ENCODE results near the gene PTBP2.

Gene PTBP2, protein sequence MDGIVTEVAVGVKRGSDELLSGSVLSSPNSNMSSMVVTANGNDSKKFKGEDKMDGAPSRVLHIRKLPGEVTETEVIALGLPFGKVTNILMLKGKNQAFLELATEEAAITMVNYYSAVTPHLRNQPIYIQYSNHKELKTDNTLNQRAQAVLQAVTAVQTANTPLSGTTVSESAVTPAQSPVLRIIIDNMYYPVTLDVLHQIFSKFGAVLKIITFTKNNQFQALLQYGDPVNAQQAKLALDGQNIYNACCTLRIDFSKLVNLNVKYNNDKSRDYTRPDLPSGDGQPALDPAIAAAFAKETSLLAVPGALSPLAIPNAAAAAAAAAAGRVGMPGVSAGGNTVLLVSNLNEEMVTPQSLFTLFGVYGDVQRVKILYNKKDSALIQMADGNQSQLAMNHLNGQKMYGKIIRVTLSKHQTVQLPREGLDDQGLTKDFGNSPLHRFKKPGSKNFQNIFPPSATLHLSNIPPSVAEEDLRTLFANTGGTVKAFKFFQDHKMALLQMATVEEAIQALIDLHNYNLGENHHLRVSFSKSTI

DNA sequence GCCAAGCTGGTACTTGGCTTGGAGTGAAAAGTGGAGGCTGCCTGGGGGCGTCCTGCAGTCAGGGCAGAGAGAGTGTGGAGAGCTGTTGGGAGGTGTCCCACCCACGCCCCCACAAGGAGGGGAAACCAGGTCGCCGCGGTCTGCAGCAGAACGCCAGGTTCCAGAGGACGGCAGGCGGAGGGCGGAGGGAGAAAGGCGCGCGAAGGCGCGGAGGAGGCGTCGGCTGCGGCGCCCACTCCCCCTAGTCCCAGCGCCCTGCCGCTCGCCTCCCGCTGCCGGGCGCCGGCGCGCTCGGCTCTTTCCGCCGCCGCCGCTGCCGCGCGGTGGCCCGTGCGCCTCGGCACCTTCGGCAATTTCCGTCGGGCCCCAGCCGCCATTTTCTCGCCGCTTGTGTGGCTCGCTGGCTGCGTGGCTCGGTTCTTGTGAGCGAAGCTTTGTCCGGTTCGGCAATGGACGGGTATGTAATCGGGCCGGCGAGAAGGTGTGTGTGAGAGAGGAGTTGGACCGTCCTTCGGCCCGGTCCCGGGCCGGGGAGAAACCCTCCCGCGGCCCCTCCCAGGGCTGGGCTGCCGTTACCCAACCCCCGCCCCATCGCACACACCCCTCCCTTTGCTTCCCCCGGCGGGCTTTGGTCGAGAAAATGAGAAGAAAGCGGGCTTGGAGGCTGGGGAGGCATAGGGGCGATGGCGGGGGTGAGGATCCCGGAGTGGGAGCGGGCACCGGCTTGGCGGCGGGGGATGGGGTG lies at the start of gene PTBP2:
Gene PTBP2 (plus strand): TSS at position 369 of the 745 bp plus-strand sequence. CDS start 81 bp downstream, at position 450.
- Mint-ChIP-seq H3K9me3 (no peaks in the 10 kb centered on the region), H3K4me3 (peak within 1 kb of the TSS; percentile 87 to 91), H3K27ac (peak within 1 kb of the TSS; percentile 98 to 99), H3K27me3 (no peaks in the 10 kb centered on the region), H3K4me1 (peaks cover 29% of the 10 kb centered on the region)
- ATAC-seq (peak; percentile 93), DNase-seq (peak; percentile 81 to 83)

DNA sequence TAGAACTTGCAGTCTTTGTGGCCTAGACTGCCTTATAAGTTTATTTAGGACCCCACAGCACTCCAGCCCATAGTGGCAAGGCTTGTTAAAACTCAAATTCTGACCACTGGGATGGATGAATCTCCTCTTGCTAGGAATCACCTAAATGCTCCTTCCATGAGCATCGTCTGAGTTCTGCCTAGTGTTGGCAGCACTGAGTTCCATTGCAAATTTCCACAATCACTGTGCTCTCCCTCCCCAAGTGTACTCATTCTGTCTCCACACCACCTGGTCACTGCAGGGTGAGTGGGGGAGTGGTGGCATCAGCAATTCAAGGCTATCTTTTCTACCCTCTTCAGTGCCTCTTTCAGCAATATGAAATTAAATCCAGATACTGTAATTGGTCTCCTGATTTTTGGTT lies 46.7 kb upstream of the PTBP2 start:
- Mint-ChIP-seq H3K4me3 (no peak overlapping the region), H3K9me3 (peaks cover 14 to 34% of the 10 kb centered on the region in 2 donors), H3K4me1 (no peaks in the 10 kb centered on the region), H3K27ac (no peak overlapping the region), H3K27me3 (peaks cover 3% of the 10 kb centered on the region)
- ATAC-seq, result peak; percentile 18
- no peak for DNase-seq

GRCh38 chr1:96682056-96682455 lies 39.5 kb upstream of the PTBP2 start:
- no peaks in the 10 kb centered on the region for H3K9me3 Mint-ChIP-seq

GRCh38 chr1:96683931-96684330 lies 37.7 kb upstream of the PTBP2 start:
- DNase-seq, result no peak
- H3K27me3 Mint-ChIP-seq, result peaks cover 6% of the 10 kb centered on the region
- no peak overlapping the region for H3K4me3 Mint-ChIP-seq
- H3K27ac Mint-ChIP-seq, result no peak overlapping the region
- ATAC-seq, result no peak
- no peaks in the 10 kb centered on the region for H3K4me1 Mint-ChIP-seq
- no peaks in the 10 kb centered on the region for H3K9me3 Mint-ChIP-seq

More at GRCh38 chr1:96682056-96682455, 39.5 kb upstream of the PTBP2 start:
- ATAC-seq (no peak), DNase-seq (no peak)
- Mint-ChIP-seq H3K4me1 (no peaks in the 10 kb centered on the region), H3K27ac (no peak overlapping the region), H3K4me3 (no peak overlapping the region), H3K27me3 (peaks cover 6% of the 10 kb centered on the region)

- ATAC-seq (no peak), DNase-seq (no peak)
- H3K9me3 Mint-ChIP-seq, result no peaks in the 10 kb centered on the region
- no peak overlapping the region for H3K4me3 Mint-ChIP-seq
- H3K27ac Mint-ChIP-seq, result no peak overlapping the region
- no peaks in the 10 kb centered on the region for H3K4me1 Mint-ChIP-seq
- H3K27me3 Mint-ChIP-seq, result peaks cover 5% of the 10 kb centered on the region
Observed at GRCh38 chr1:96684744-96685143, 36.8 kb upstream of the PTBP2 start.

- no peak overlapping the region for H3K27ac Mint-ChIP-seq
- DNase-seq (no peak), ATAC-seq (no peak)
- H3K4me1 Mint-ChIP-seq, result no peaks in the 10 kb centered on the region
- H3K9me3 Mint-ChIP-seq, result peaks cover 0 to 7% of the 10 kb centered on the region in 2 donors
- H3K27me3 Mint-ChIP-seq, result no peaks in the 10 kb centered on the region
- H3K4me3 Mint-ChIP-seq, result no peak overlapping the region
Observed at GRCh38 chr1:96688767-96689166, 32.8 kb upstream of the PTBP2 start.

GRCh38 chr1:96695954-96696353 lies 25.6 kb upstream of the PTBP2 start:
- no peak overlapping the region for H3K4me3 Mint-ChIP-seq
- H3K4me1 Mint-ChIP-seq, result no peaks in the 10 kb centered on the region
- no peaks in the 10 kb centered on the region for H3K27me3 Mint-ChIP-seq

GRCh38 chr1:96698342-96698983 lies 23.1 kb upstream of the PTBP2 start:
- DNase-seq, result no peak
- ATAC-seq, result no peak

More at GRCh38 chr1:96695954-96696353, 25.6 kb upstream of the PTBP2 start:
- no peak for DNase-seq
- peaks cover 8 to 11% of the 10 kb centered on the region in 2 donors for H3K9me3 Mint-ChIP-seq
- ATAC-seq, result no peak
- H3K27ac Mint-ChIP-seq, result no peak overlapping the region

GRCh38 chr1:96703186-96703585 lies 18.4 kb upstream of the PTBP2 start:
- Mint-ChIP-seq H3K27ac (no peak overlapping the region), H3K9me3 (peaks cover 8 to 15% of the 10 kb centered on the region in 2 donors), H3K4me1 (no peaks in the 10 kb centered on the region), H3K4me3 (no peak overlapping the region), H3K27me3 (no peaks in the 10 kb centered on the region)
- ATAC-seq, result no peak
- DNase-seq, result no peak

More at GRCh38 chr1:96698342-96698983, 23.1 kb upstream of the PTBP2 start:
- H3K27me3 Mint-ChIP-seq, result no peaks in the 10 kb centered on the region
- no peak overlapping the region for H3K27ac Mint-ChIP-seq
- no peak overlapping the region for H3K4me3 Mint-ChIP-seq
- peaks cover 8 to 15% of the 10 kb centered on the region in 2 donors for H3K9me3 Mint-ChIP-seq
- H3K4me1 Mint-ChIP-seq, result no peaks in the 10 kb centered on the region

GRCh38 chr1:96707023-96707422 lies 14.6 kb upstream of the PTBP2 start:
- Mint-ChIP-seq H3K27ac (no peak overlapping the region), H3K9me3 (peaks cover 0 to 3% of the 10 kb centered on the region in 2 donors), H3K4me1 (no peaks in the 10 kb centered on the region), H3K4me3 (no peak overlapping the region), H3K27me3 (no peaks in the 10 kb centered on the region)
- no peak for ATAC-seq
- DNase-seq, result no peak

- no peak for DNase-seq
- H3K27ac Mint-ChIP-seq, result peak overlapping the region in 1 of 2 donors; percentile 42
- H3K27me3 Mint-ChIP-seq, result no peaks in the 10 kb centered on the region
- H3K9me3 Mint-ChIP-seq, result no peaks in the 10 kb centered on the region
- no peaks in the 10 kb centered on the region for H3K4me1 Mint-ChIP-seq
- ATAC-seq, result no peak
- no peak overlapping the region for H3K4me3 Mint-ChIP-seq
Observed at GRCh38 chr1:96708482-96708881, 13.1 kb upstream of the PTBP2 start.

GRCh38 chr1:96710708-96711477 lies 10.7 kb upstream of the PTBP2 start:
- ATAC-seq (no peak), DNase-seq (no peak)
- Mint-ChIP-seq H3K27me3 (no peaks in the 10 kb centered on the region), H3K4me3 (no peak overlapping the region), H3K9me3 (no peaks in the 10 kb centered on the region), H3K27ac (no peak overlapping the region), H3K4me1 (no peaks in the 10 kb centered on the region)

DNA sequence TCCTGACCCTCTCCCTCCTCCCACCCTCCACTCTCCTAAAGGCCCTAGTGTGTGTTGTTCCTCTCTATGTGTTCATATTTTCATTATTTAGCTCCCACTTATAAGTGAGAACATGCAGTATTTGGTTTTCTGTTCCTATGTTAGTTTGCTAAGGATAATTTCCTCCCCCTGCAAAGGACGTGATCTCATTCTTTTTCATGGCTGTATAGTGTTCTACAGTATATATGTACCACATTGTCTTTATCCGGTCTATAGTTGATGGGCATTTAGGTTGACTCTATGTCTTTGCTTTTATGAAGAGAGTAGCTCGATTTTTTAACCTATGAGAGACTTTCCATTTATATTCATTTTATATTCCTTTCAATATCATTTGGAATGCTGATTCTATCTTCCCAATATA lies 7.9 kb upstream of the PTBP2 start:
- no peaks in the 10 kb centered on the region for H3K9me3 Mint-ChIP-seq
- no peak overlapping the region for H3K27ac Mint-ChIP-seq
- DNase-seq, result no peak
- no peaks in the 10 kb centered on the region for H3K4me1 Mint-ChIP-seq
- no peaks in the 10 kb centered on the region for H3K27me3 Mint-ChIP-seq
- no peak for ATAC-seq
- no peak overlapping the region for H3K4me3 Mint-ChIP-seq

GRCh38 chr1:96714881-96715280 lies 6.7 kb upstream of the PTBP2 start:
- Mint-ChIP-seq H3K27ac (no peak overlapping the region), H3K4me3 (no peak overlapping the region), H3K9me3 (no peaks in the 10 kb centered on the region), H3K27me3 (no peaks in the 10 kb centered on the region), H3K4me1 (no peaks in the 10 kb centered on the region)
- DNase-seq (no peak), ATAC-seq (no peak)

- ATAC-seq, result no peak
- Mint-ChIP-seq H3K27ac (no peak overlapping the region), H3K4me3 (no peak overlapping the region), H3K4me1 (no peaks in the 10 kb centered on the region), H3K27me3 (no peaks in the 10 kb centered on the region), H3K9me3 (no peaks in the 10 kb centered on the region)
- no peak for DNase-seq
Observed at GRCh38 chr1:96715482-96715881, 6.1 kb upstream of the PTBP2 start.

Data from stimulated activated naive CD8-positive, alpha-beta T cell treated with anti-CD3 and anti-CD28 coated beads, Interleukin-15, amount 100 ng/mL, for 72 hours (primary cell).